H1 (cell line): ENCODE measurements around the gene SLC43A3. TPM values are rescaled to one million over a fixed set of nuclear protein-coding genes. Genes with fewer than 3 reads are reported as not detected.

ENCODE experiments used
- BACH1 ChIP-seq: IDR thresholded peaks from 2 replicates; pipeline ENCODE4 v1.6.1; 2012; ENCODE audit warnings: low read length, improper control_type of control experiment
- CHD2 ChIP-seq: IDR thresholded peaks from 2 replicates; pipeline ENCODE4 v1.6.1; 2012; ENCODE audit warnings: low read length, improper control_type of control experiment
- CHD7 ChIP-seq: fragments of 300-600 bp; sonication (generic); IDR thresholded peaks from 2 replicates; pipeline ENCODE4 v1.7.1; 2012; ENCODE audit warnings: low read length, moderate library complexity, mild to moderate bottlenecking, inconsistent platforms; ENCODE audit not compliant: insufficient replicate concordance
- CTCF ChIP-seq, 3 experiments: IDR thresholded peaks; 1 replicate in 2 of 3; 2 replicates in 1 of 3; pipeline versions ENCODE4 v1.5.1 to v1.6.1; 2011; ENCODE audit warnings: low read length in 3 of 3, mild to moderate bottlenecking in 3 of 3, inconsistent platforms in 2 of 3, low read depth in 1 of 3, moderate library complexity in 1 of 3; ENCODE audit not compliant: insufficient read depth in 1 of 3; ENCODE audit errors: control extremely low read depth in 1 of 3
- E2F6 ChIP-seq: IDR thresholded peaks from 2 replicates; pipeline ENCODE4 v1.6.1; 2012; ENCODE audit warnings: inconsistent platforms
- RBBP5 ChIP-seq: IDR thresholded peaks from 2 replicates; pipeline ENCODE4 v1.7.1; 2012; ENCODE audit warnings: low read depth, mild to moderate bottlenecking, inconsistent platforms, low read length, moderate library complexity, borderline replicate concordance
- USF2 ChIP-seq: IDR thresholded peaks from 2 replicates; pipeline ENCODE4 v1.6.1; 2011; ENCODE audit warnings: low read length, improper control_type of control experiment
- polyA plus RNA-seq, 7 experiments: library from polyadenylated mRNA; depleted of rRNA in 3 of 7; stranded (reverse) in 5 of 7; unstranded in 2 of 7; fragments of >200 nt in 5 of 7; fragments of 200-250 nt in 2 of 7; gene quantifications; 1 replicate in 5 of 7; 2 replicates in 1 of 7; 4 replicates in 1 of 7; pipeline versions ENCODE4 v1.2.1 to v1.2.3, GENCODE V29; 2011 to 2013; ENCODE audit warnings: missing spikeins in 2 of 7, mixed read lengths in 2 of 7
- total RNA-seq: library from RNA; stranded (reverse); fragmentation: NEBNext Ultra II Directional; extraction: Animal tissue kit (Norgen Biotek cat#: 25700); gene quantifications from 2 replicates; pipeline ENCODE4 v1.2.1, GENCODE V29; 2021

Gene SLC43A3
- total and polyA plus RNA-seq, 2 of the 8 experiments (the other 6 are each of a cell fraction or from before 2014, with no cell fraction given) = 31.8 to 67.8 TPM

- TF ChIP-seq CHD7 (no peak), CHD2 (no peak), E2F6 (no peak), RBBP5 (no peak), CTCF (IDR thresholded peaks at IDR 0.05; ENCODE audit: control extremely low read depth in 1 of 3, insufficient read depth in 1 of 3, low read depth in 1 of 3, low read length in 3 of 3) (no peak), BACH1 (no peak), USF2 (no peak)
Observed at GRCh38 chr11:57408771-57409170, 18.1 kb downstream of the SLC43A3 start (continued).
